Astrocyte of the spinal cord (primary cell): ENCODE results near the gene DIS3L.
"Not testable (repeated sequence)": the region's sequence is repeated elsewhere in the genome, so short reads cannot be mapped to it uniquely, and the experiment has no call there.

Experiments used
- DNase-seq: peaks from one replicate; pipeline ENCODE4 v3.0.0; 2011; ENCODE audit warnings: low read depth, low spot score
- H3K4me3 ChIP-seq: 2 replicates; pipeline ENCODE4 v1.5.1; 2011; ENCODE audit warnings: low read depth, mild to moderate bottlenecking, low read length, moderate library complexity
- in situ Hi-C: cut with HindIII; loops from 2 replicates; pipeline ENCODE4 v1.10.0; 2017; ENCODE audit warnings: low sequenced_read_pairs
- TF ChIP-seq, protein P1 (sequence below): IDR thresholded peaks from 2 replicates; pipeline ENCODE4 v1.5.1; 2012; ENCODE audit warnings: low read depth, mild to moderate bottlenecking, low read length, inconsistent platforms

Gene DIS3L

DNA sequence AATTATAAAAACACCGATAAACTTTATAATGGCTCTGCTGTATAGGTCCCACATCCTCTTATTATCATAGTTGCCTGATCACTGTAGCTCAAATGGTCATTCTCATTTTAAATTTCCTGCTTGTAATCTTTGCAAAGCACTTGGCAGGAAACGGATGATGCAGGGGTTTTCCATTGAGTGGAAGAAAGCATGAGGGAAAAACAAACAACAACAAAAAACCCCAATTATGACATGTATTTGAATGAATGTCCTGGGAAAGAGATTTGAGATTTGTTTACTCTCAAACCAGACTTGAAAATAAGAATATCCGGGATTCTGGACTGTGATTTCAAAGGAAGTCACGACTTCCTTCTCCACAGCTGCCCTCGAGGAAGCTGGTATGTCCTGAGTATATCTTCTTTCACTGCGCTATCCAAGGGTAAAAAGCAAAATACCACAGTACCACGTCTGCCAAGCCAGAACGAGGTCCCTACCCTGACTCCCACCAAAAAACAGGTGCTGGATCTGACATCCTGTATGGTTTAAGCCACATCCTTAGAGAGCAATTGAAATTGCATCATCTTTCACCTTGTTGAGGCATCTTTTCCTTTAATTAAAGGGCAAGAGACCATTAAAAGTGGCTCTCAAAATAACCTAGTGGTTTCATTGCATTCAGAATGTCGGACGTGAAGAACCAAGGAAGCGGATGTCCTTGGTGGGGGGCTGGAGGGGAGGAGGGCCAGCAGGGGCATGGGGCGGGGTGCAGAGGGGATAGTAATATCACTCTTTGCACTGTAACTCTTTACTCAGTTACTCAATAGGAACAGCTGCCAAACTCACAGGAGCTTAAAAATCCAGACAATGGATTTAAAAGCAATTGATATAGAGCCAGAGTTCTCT, 76.6 kb downstream of the DIS3L start:
- in situ Hi-C loops, result no loop called here
- no peak overlapping the region for H3K4me3 ChIP-seq
- peak; percentile 13 for DNase-seq
- TF ChIP-seq, protein P1, sequence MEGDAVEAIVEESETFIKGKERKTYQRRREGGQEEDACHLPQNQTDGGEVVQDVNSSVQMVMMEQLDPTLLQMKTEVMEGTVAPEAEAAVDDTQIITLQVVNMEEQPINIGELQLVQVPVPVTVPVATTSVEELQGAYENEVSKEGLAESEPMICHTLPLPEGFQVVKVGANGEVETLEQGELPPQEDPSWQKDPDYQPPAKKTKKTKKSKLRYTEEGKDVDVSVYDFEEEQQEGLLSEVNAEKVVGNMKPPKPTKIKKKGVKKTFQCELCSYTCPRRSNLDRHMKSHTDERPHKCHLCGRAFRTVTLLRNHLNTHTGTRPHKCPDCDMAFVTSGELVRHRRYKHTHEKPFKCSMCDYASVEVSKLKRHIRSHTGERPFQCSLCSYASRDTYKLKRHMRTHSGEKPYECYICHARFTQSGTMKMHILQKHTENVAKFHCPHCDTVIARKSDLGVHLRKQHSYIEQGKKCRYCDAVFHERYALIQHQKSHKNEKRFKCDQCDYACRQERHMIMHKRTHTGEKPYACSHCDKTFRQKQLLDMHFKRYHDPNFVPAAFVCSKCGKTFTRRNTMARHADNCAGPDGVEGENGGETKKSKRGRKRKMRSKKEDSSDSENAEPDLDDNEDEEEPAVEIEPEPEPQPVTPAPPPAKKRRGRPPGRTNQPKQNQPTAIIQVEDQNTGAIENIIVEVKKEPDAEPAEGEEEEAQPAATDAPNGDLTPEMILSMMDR, result no peak

DNA sequence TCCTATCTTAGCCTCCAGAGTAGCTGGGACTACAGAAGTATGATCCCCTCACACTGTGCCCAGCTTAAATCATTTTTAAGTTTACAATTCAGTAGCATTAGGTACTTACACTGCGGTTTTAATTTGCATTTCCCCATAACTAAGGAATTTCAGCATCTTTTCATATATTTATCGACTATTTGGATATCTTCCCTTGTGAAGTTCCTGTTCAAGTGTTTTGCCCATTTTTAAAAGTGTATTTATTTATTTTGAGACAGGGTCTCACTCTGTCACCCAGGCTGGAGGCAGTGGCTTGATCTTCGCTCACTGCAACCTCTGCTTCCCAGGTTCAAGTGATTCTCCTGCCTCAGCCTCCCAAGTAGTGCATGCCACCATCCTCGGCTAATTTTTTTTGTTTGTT, 80.8 kb downstream of the DIS3L start:
- DNase-seq, result no peak
- in situ Hi-C loops, result no loop called here
- H3K4me3 ChIP-seq, result no peak overlapping the region
- TF ChIP-seq, protein P1, result no peak

DNA sequence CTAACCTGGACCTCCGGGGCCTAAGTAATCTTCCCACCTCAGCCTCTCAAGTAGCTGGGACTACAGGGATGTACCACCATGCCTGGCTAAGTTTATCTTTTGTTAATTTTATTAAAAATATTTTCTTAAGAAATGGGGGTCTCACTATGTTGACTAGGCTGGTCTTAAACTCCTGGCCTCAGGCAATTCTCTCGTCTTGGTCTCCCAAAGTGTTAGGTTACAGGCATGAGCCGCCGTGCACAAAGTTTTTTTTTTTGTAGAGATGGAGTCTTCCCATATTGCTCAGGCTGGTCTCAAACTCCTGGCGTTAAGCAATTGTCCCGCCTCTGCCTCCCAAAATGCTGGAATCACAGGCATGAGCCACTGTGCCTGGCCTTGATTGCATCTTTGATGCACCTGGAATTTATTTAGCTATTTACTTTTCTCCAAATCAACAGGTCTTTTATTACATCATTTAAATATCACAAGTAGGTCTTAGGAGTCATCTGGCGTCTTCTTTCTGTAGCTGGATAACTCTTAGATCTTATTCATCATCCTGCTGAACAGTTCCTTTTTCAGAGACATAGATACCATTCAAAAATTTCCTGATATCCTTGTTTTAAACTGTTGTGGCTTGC, 85.6 kb downstream of the DIS3L start:
- in situ Hi-C loops, result no loop called here
- no peak overlapping the region for H3K4me3 ChIP-seq
- TF ChIP-seq, protein P1, result no peak
- DNase-seq, result no peak

DNA sequence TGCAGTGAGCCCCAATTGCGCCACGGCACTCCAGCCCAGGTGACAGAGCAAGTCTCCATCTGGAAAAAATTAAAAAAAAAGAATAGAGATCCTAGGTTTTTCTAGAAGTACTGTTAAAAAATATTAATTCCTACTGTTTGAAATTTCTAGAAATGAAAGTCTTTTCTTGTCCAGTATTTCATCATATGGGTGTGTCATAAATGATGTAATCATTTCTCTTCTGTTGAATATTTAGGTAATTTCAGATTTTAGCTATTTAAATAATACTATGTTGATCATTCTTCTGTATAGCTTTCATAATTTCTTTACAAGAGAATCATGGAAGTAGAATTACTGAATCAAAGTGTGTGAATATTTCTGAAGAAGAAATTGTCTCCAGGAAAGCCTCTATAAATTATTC, 88.0 kb downstream of the DIS3L start:
- DNase-seq, in situ Hi-C loops, H3K4me3 ChIP-seq: not testable (repeated sequence)
